OCI-LY7 (cell line): Measurements from ENCODE around the gene GRIPAP1. TPM values are rescaled to one million over a fixed set of nuclear protein-coding genes. Genes with fewer than 3 reads are reported as not detected.
A peak's percentile ranks its signal among the peaks of the same experiment; 100 is the strongest.

Experiments used
- BruUV-seq: library from RNA; stranded (reverse); fragments of 400-500 nt; replicated peaks from 2 replicates; lab custom pipeline; 2021; lab: Mats Ljungman, UMichigan
- CTCF ChIA-PET: fragments of 300-600 bp; sonication (Branson Sonifier 250); formaldehyde crosslinking; loops from one replicate; lab custom pipeline; 2022; ENCODE audit warnings: antibody characterized with exemption; ENCODE audit not compliant: unreplicated experiment; lab: Charles Lee
- POLR2A ChIA-PET: fragments of 300-600 bp; sonication (Branson Sonifier 250); formaldehyde crosslinking; loops from one replicate; lab custom pipeline; 2022; ENCODE audit warnings: antibody characterized with exemption; lab: Charles Lee
- DNase-seq: peaks from one replicate; pipeline ENCODE4 v3.0.0-alpha.2; 2015; ENCODE audit warnings: low spot score
- H2AFZ ChIP-seq: fragments of 200-600 bp; sonication (generic), shearing (Covaris generic); 2 replicates; pipeline ENCODE4 v1.6.1; 2014; ENCODE audit warnings: mild to moderate bottlenecking, antibody characterized with exemption, low read length, moderate library complexity
- H3K27ac ChIP-seq: fragments of 200-600 bp; sonication (generic); 2 replicates; pipeline ENCODE4 v1.5.1; 2014; ENCODE audit warnings: mixed run types, low read depth, mild to moderate bottlenecking, moderate library complexity, low read length, inconsistent platforms; ENCODE audit not compliant: poor library complexity, severe bottlenecking
- H3K36me3 ChIP-seq: fragments of 200-600 bp; sonication (generic); 2 replicates; pipeline ENCODE4 v1.6.1; 2014; ENCODE audit warnings: mild to moderate bottlenecking, antibody characterized with exemption, low read length, moderate library complexity, mixed read lengths; ENCODE audit not compliant: insufficient read depth
- H3K4me1 ChIP-seq: fragments of 200-600 bp; sonication (generic); 2 replicates; pipeline ENCODE4 v1.5.1; 2014; ENCODE audit warnings: mild to moderate bottlenecking, low read length; ENCODE audit not compliant: insufficient read depth, poor library complexity, severe bottlenecking
- H3K4me2 ChIP-seq: fragments of 200-600 bp; sonication (generic); 2 replicates; pipeline ENCODE4 v1.6.1; 2014; ENCODE audit warnings: mild to moderate bottlenecking, low read length
- H3K4me3 ChIP-seq: fragments of 200-600 bp; sonication (generic); 2 replicates; pipeline ENCODE4 v1.5.1; 2014; ENCODE audit warnings: mild to moderate bottlenecking, low read depth, low read length; ENCODE audit not compliant: poor library complexity, severe bottlenecking
- H3K79me2 ChIP-seq: fragments of 200-600 bp; sonication (generic); 2 replicates; pipeline ENCODE4 v1.6.1; 2016; ENCODE audit warnings: low read depth, mild to moderate bottlenecking, low read length, moderate library complexity, mixed read lengths; ENCODE audit not compliant: insufficient read depth
- H3K9me2 ChIP-seq: fragments of 200-600 bp; sonication (generic); 2 replicates; pipeline ENCODE4 v1.6.1; 2016; ENCODE audit warnings: mild to moderate bottlenecking, low read length, mixed read lengths; ENCODE audit not compliant: insufficient read depth
- H3K9me3 ChIP-seq: fragments of 200-600 bp; sonication (generic); 2 replicates; pipeline ENCODE4 v1.6.1; 2014; ENCODE audit warnings: mild to moderate bottlenecking, mixed run types, low read length, mixed read lengths
- H4K20me1 ChIP-seq: fragments of 200-600 bp; sonication (generic); 2 replicates; pipeline ENCODE4 v1.6.1; 2014; ENCODE audit warnings: mild to moderate bottlenecking, antibody characterized with exemption, low read length, moderate library complexity, mixed read lengths; ENCODE audit not compliant: insufficient read depth
- EZH2phosphoT487 ChIP-seq: fragments of 200-600 bp; sonication (generic); IDR thresholded peaks from 2 replicates; pipeline ENCODE4 v1.6.1; 2018; ENCODE audit warnings: low read depth, borderline replicate concordance, mild to moderate bottlenecking, mixed run types, antibody characterized with exemption, low read length, moderate library complexity, mixed read lengths
- intact Hi-C: fragments of 100-400 bp; cut with micrococcal nuclease; formaldehyde crosslinking; loops from one replicate; pipeline ENCODE4 v1.10.0; 2022; ENCODE audit not compliant: unreplicated experiment
- total RNA-seq, 2 experiments: library from RNA; depleted of rRNA in 1 of 2; stranded (reverse); fragments of >200 nt in 1 of 2; shearing (Covaris generic) in 1 of 2; gene quantifications; 2 replicates each; pipeline ENCODE4 v1.2.3, GENCODE V29; 2014 to 2022
- TF ChIP-seq, protein P1 (sequence below): fragments of 200-600 bp; sonication (generic); conservative IDR thresholded peaks from 2 replicates; pipeline ENCODE4 v1.5.1; 2014; ENCODE audit warnings: mild to moderate bottlenecking, antibody characterized with exemption, low read length, moderate library complexity, mixed read lengths

GRIPAP1 gene
- total RNA-seq, 2 experiments from 2014 or later: 27.5 to 95.9 TPM

DNA sequence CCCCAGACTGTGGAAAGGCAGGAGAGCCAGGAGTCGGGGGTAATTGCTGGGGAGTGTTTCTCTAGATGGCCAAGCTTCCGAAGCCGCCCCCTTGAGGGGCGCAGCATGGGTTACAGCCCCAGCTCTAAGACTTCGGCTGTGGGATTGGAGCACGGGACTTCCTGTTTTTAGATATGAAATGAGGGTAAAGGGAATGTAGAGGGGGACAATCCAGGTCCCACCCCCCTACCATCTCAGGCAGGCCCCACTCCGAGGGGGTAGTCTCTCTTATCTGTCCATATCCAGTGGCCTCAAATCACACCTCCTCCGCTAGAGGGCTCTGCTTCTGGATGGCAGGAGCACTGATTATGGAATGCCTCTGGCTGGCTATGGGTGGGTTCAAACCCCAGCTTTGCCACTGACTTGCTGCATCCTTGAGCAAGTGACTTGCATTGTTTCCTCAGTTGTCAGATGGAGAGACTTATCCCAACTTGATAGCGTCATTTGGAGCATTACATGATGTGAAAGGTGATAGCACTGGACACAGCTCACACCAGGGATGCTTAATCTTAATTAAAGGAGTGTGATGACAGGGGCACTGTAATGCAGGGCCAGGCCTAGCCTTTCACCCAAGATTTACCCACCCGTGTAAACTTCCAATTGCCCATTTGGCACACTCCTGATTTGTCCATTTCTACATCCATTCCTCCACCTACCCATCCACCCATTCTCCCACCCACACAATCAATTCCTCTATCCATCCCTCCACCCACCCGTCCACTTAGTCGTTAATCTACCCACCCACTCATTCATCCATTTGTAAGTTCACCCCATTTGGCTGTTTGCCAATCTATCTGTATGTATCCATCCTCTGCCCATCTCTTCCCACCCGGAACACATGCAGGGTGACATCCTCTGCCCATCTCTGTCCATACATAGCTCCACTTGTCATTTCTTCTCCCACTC lies 29.6 kb downstream of the GRIPAP1 start:
- Histone ChIP-seq H3K79me2 (no peaks in the 10 kb centered on the region), H3K36me3 (peaks cover 24% of the 10 kb centered on the region), H3K4me1 (no peaks in the 10 kb centered on the region), H4K20me1 (no peaks in the 10 kb centered on the region), H3K27ac (no peak overlapping the region), H3K4me3 (no peak overlapping the region), H2AFZ (no peak overlapping the region), H3K9me2 (no peaks in the 10 kb centered on the region), H3K9me3 (no peaks in the 10 kb centered on the region), H3K4me2 (no peak overlapping the region)
- TF ChIP-seq, protein P1, sequence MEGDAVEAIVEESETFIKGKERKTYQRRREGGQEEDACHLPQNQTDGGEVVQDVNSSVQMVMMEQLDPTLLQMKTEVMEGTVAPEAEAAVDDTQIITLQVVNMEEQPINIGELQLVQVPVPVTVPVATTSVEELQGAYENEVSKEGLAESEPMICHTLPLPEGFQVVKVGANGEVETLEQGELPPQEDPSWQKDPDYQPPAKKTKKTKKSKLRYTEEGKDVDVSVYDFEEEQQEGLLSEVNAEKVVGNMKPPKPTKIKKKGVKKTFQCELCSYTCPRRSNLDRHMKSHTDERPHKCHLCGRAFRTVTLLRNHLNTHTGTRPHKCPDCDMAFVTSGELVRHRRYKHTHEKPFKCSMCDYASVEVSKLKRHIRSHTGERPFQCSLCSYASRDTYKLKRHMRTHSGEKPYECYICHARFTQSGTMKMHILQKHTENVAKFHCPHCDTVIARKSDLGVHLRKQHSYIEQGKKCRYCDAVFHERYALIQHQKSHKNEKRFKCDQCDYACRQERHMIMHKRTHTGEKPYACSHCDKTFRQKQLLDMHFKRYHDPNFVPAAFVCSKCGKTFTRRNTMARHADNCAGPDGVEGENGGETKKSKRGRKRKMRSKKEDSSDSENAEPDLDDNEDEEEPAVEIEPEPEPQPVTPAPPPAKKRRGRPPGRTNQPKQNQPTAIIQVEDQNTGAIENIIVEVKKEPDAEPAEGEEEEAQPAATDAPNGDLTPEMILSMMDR: 0 out of 2 replicates have a peak, but pooled peaks have one; percentile 18
- TF ChIP-seq EZH2phosphoT487: no peak
- no TSS peak for BruUV-seq
- POLR2A ChIA-PET: no interaction called here
- no peak for DNase-seq
- intact Hi-C loops: no loop called here
- CTCF ChIA-PET: no interaction called here

DNA sequence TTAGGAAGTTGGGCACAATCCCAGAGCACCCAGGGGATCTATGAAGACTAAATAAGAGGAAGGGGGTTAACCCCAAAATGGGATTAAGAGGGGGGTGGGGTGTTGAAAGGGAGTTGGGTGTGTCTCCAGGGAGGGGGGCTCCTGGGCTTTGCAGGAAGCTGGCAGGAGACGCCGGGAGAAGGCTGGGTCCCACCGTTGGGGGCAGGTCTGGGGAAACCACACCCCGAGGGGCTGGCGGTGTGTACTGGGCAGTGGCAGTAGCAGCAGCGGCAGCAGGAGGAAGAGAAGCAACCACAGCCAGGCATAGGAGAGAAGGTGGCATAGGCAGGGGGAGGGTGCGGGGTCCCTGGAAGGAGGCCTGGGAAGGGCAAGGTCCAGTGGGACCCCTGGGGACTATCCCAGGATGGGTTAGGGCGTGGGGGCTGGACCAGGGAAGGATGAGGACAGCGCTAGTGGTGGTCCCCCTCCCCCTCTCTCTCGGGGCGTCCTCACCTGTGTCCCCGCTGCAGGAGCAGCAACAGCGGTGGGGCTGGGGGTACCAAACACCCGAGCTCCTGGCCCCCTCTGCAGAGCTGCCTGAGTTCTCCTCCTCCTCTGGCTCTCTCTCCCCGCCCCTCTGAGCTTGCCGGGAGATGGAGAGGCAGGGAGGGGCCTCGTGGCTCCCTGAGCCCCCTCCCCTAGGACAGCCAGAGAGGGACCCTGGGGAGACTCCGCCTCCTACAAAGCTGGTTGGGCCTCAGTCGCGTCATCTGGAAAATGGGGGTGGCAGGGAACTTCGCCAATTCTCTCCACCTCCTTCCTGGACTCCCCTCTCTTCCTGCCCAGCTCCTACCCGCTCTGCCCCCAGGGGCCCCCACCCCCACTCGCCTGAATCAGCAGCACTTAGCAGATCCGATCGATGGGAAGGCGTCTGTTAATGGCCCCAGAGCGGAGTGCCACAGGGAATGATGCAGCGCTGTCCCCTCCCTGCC lies 30.5 kb downstream of the GRIPAP1 start, which contains the start of gene KCND1:
Gene KCND1 (minus strand): TSS at position 596 of the 971 bp plus-strand sequence. CDS start 1,573 bp downstream, outside the sequence.
- H3K4me1 ChIP-seq: no peaks in the 10 kb centered on the region
- DNase-seq: no peak
- no peak within 1 kb of the TSS for H2AFZ ChIP-seq
- H3K9me3 ChIP-seq: no peaks in the 10 kb centered on the region
- intact Hi-C loops: no loop called here
- no peaks in the 10 kb centered on the region for H3K9me2 ChIP-seq
- BruUV-seq: no TSS peak
- no peak for TF ChIP-seq EZH2phosphoT487
- TF ChIP-seq, protein P1: no peak
- no peak within 1 kb of the TSS for H3K4me2 ChIP-seq
- ChIA-PET CTCF (no interaction called here), POLR2A (no interaction called here)
- H3K27ac ChIP-seq: no peak within 1 kb of the TSS
- H3K79me2 ChIP-seq: no peaks in the 10 kb centered on the region
- H3K36me3 ChIP-seq: peaks cover 20% of the 10 kb centered on the region
- H4K20me1 ChIP-seq: no peaks in the 10 kb centered on the region
- H3K4me3 ChIP-seq: no peak within 1 kb of the TSS
